ENCODE data around the gene SPAG9. TPM values are rescaled to one million over a fixed set of nuclear protein-coding genes. Genes with fewer than 3 reads are reported as not detected.

SPAG9 gene
- total and polyA plus RNA-seq, 2 donors = 35.6 to 37.3 TPM

DNA sequence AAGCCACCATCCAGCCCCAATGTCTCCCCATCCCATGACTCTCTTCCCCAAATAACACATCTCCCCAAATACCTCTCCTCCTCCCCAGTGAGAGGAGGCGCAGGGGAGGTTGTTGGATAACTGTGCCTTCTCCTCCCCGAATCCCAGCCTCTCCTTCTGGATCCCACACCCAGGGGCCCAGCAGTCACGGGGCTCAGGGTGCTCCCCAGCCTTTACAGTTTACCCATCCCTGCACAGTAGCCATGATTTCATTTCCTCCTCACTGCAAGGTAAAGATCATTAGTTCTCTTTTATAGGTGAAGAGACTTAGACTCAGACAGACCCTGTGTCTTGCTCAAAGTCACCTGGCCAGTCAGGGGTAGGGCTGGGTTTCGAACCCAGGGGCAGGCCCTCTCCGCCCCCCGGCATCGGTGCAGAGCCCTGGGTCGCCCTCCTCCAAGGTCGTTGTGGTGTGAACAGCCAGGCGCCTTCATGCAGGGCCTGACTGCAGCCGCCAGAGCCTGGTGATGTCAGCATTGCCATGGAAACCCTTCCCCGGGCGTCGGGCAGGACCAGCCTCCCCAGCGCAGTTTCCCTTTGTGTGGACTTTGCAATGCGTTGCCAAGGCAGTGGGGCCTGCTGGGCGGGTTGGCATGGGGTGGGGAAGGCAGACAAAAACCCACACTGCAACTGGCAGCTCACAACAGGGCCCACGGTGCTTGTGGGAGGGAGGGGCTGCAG lies 201.2 kb downstream of the SPAG9 start:
- Histone ChIP-seq H3K27ac (ENCODE audit: low read depth in 1 of 2, low read length in 1 of 2) (no peak overlapping the region), H3K4me3 (ENCODE audit: low read length in 2 of 2) (no peak overlapping the region), H3K4me1 (ENCODE audit: control insufficient read depth in 2 of 2, insufficient read depth in 2 of 2, low read length in 2 of 2) (peaks cover 0 to 27% of the 10 kb centered on the region in 2 donors), H3K27me3 (ENCODE audit: control insufficient read depth in 2 of 2, insufficient read depth in 1 of 2, low read length in 1 of 2) (no peaks in the 10 kb centered on the region), H3K36me3 (ENCODE audit: control insufficient read depth in 2 of 2, insufficient read depth in 2 of 2, low read length in 1 of 2) (no peaks in the 10 kb centered on the region), H3K9me3 (ENCODE audit: control insufficient read depth in 2 of 2, insufficient read depth in 1 of 2, low read length in 1 of 2) (no peaks in the 10 kb centered on the region)
- WGBS = 36% methylated on average over 18 of the region's 18 CpGs
- DNase-seq (ENCODE audit: low read depth in 6 of 9, low spot score in 9 of 9) = peak in 3 of 9 donors; percentile 65 to 76 (median 67)

DNA sequence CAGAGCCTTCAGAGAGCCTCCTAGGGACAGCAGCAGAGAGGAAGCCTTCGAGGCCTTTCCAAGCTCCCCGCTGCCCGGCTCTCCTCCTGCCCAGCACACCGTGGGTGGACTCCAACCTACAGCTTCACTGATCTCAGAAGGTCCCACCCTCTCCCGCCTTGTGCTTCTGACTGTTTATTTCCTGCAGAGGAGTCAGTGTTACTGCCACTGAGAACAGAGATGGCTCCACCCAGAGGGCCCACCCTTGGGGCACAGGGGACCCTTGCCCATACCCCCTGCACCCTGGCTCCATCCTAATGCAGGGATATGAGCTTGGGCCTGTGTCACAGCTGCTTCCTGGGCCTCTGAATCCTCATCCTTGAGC lies 201.8 kb downstream of the SPAG9 start:
- Histone ChIP-seq H3K4me1 (ENCODE audit: control insufficient read depth in 2 of 2, insufficient read depth in 2 of 2, low read length in 2 of 2) (peaks cover 0 to 27% of the 10 kb centered on the region in 2 donors), H3K27ac (ENCODE audit: low read depth in 1 of 2, low read length in 1 of 2) (no peak overlapping the region), H3K4me3 (ENCODE audit: low read length in 2 of 2) (no peak overlapping the region), H3K36me3 (ENCODE audit: control insufficient read depth in 2 of 2, insufficient read depth in 2 of 2, low read length in 1 of 2) (no peaks in the 10 kb centered on the region), H3K27me3 (ENCODE audit: control insufficient read depth in 2 of 2, insufficient read depth in 1 of 2, low read length in 1 of 2) (no peaks in the 10 kb centered on the region), H3K9me3 (ENCODE audit: control insufficient read depth in 2 of 2, insufficient read depth in 1 of 2, low read length in 1 of 2) (no peaks in the 10 kb centered on the region)
- peak in 1 of 9 donors; percentile 36 for DNase-seq (ENCODE audit: low read depth in 6 of 9, low spot score in 9 of 9)
- WGBS = 91% methylated on average over 5 of the region's 5 CpGs

- no peaks in the 10 kb centered on the region for H3K36me3 ChIP-seq (ENCODE audit: control insufficient read depth in 2 of 2, insufficient read depth in 2 of 2, low read length in 1 of 2)
- H3K4me3 ChIP-seq (ENCODE audit: low read length in 2 of 2) = no peak overlapping the region
- H3K4me1 ChIP-seq (ENCODE audit: control insufficient read depth in 2 of 2, insufficient read depth in 2 of 2, low read length in 2 of 2) = peaks cover 0 to 27% of the 10 kb centered on the region in 2 donors
- H3K27ac ChIP-seq (ENCODE audit: low read depth in 1 of 2, low read length in 1 of 2) = no peak overlapping the region
- no peak for DNase-seq (ENCODE audit: low read depth in 6 of 9, low spot score in 9 of 9)
- 80% methylated on average over 21 of the region's 21 CpGs for WGBS
- H3K27me3 ChIP-seq (ENCODE audit: control insufficient read depth in 2 of 2, insufficient read depth in 1 of 2, low read length in 1 of 2) = no peaks in the 10 kb centered on the region
- no peaks in the 10 kb centered on the region for H3K9me3 ChIP-seq (ENCODE audit: control insufficient read depth in 2 of 2, insufficient read depth in 1 of 2, low read length in 1 of 2)
Observed at GRCh38 chr17:50918071-50918932, 202.4 kb downstream of the SPAG9 start.

DNA sequence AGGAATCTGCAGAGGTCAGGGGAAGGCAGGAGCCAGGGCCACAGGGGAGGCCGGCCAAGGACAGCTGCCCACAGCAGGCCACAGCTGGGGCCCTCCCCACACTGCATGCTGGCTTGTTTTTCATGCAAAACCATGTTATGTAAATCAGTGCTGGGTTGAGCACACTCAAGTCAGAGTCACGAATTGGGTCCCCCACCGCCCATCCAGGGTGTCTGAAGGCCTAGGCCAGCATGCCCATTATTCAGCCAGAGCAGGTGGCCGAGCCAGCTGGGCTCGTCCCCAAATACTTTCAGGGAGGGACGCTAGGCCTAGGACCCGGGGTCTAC lies 203.3 kb downstream of the SPAG9 start:
- no peaks in the 10 kb centered on the region for H3K36me3 ChIP-seq (ENCODE audit: control insufficient read depth in 2 of 2, insufficient read depth in 2 of 2, low read length in 1 of 2)
- no peaks in the 10 kb centered on the region for H3K9me3 ChIP-seq (ENCODE audit: control insufficient read depth in 2 of 2, insufficient read depth in 1 of 2, low read length in 1 of 2)
- peaks cover 0 to 27% of the 10 kb centered on the region in 2 donors for H3K4me1 ChIP-seq (ENCODE audit: control insufficient read depth in 2 of 2, insufficient read depth in 2 of 2, low read length in 2 of 2)
- DNase-seq (ENCODE audit: low read depth in 6 of 9, low spot score in 9 of 9) = no peak
- H3K27me3 ChIP-seq (ENCODE audit: control insufficient read depth in 2 of 2, insufficient read depth in 1 of 2, low read length in 1 of 2) = no peaks in the 10 kb centered on the region
- no peak overlapping the region for H3K4me3 ChIP-seq (ENCODE audit: low read length in 2 of 2)
- WGBS = 92% methylated on average over 7 of the region's 7 CpGs
- no peak overlapping the region for H3K27ac ChIP-seq (ENCODE audit: low read depth in 1 of 2, low read length in 1 of 2)

DNA sequence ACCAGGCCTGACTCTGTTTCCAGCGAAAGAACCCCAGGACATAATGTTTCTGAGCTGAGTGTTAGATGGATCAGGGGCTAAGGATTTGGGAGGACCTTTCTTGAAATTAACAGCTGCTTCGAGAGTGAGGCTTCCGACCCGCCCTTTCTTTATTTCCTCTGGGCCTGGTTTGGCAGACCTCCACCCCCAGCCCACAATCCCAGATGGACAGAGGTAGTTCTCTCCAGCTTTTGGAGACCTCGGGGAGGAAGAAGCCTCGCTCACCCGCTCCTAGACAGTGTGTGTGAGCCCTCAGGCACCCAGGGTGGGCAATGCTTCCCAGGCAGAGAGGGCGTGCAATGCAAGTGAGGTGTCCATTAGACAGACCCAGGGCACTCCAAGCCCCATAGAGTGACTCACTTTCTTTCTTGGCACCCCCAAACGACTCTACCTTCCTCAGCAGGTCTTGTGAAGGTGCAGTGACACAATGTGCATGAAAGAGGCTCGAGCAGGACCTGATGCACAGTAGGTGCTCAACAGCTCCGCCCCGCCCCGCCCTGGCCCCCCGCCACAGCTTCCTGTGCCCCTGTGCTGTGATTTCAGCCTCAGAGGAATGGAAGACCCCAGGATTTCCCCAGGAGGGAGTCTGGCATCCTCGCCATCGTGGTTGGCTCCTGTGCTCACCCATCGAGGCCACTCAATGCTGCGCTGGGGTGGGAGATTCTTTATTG lies 203.8 kb downstream of the SPAG9 start:
- Histone ChIP-seq H3K4me3 (ENCODE audit: low read length in 2 of 2) (no peak overlapping the region), H3K9me3 (ENCODE audit: control insufficient read depth in 2 of 2, insufficient read depth in 1 of 2, low read length in 1 of 2) (no peaks in the 10 kb centered on the region), H3K4me1 (ENCODE audit: control insufficient read depth in 2 of 2, insufficient read depth in 2 of 2, low read length in 2 of 2) (peaks cover 0 to 28% of the 10 kb centered on the region in 2 donors), H3K27me3 (ENCODE audit: control insufficient read depth in 2 of 2, insufficient read depth in 1 of 2, low read length in 1 of 2) (no peaks in the 10 kb centered on the region), H3K27ac (ENCODE audit: low read depth in 1 of 2, low read length in 1 of 2) (no peak overlapping the region), H3K36me3 (ENCODE audit: control insufficient read depth in 2 of 2, insufficient read depth in 2 of 2, low read length in 1 of 2) (no peaks in the 10 kb centered on the region)
- 89% methylated on average over 18 of the region's 18 CpGs for WGBS
- no peak for DNase-seq (ENCODE audit: low read depth in 6 of 9, low spot score in 9 of 9)

DNA sequence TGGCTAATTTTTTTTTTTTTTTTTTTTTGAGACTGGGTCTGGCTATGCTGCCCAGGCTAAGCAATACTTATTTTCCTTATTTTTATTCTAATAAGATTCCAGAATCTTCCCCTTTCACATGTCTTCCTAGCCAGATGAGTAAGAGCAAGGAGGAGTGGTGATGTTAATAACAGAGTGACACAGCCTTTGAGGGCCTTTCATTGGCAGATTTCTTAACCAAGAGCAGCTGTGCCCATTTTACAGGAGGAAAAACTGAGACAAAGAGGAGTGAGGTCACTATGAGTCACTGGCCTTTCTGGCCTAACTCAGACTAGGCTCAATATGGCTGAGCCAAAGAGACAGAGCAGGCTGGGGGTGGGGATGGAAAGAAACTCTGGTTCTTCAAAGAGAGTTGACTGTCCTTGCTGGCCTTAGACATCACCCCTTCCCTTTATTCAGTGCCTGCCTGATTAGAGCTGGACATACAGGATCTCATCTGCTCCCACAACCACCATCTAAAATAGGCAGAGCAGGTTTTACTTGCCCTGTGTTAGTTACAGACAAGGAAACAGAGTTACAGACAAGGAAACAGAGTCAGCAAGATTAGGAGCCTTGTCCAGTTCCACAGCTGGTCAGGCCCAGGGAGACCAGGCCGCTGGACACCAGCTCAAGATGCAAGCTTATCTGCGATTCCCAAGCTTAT lies 204.5 kb downstream of the SPAG9 start:
- Histone ChIP-seq H3K9me3 (ENCODE audit: control insufficient read depth in 2 of 2, insufficient read depth in 1 of 2, low read length in 1 of 2) (no peaks in the 10 kb centered on the region), H3K27ac (ENCODE audit: low read depth in 1 of 2, low read length in 1 of 2) (no peak overlapping the region), H3K4me1 (ENCODE audit: control insufficient read depth in 2 of 2, insufficient read depth in 2 of 2, low read length in 2 of 2) (peaks cover 0 to 34% of the 10 kb centered on the region in 2 donors), H3K4me3 (ENCODE audit: low read length in 2 of 2) (no peak overlapping the region), H3K36me3 (ENCODE audit: control insufficient read depth in 2 of 2, insufficient read depth in 2 of 2, low read length in 1 of 2) (no peaks in the 10 kb centered on the region), H3K27me3 (ENCODE audit: control insufficient read depth in 2 of 2, insufficient read depth in 1 of 2, low read length in 1 of 2) (no peaks in the 10 kb centered on the region)
- 97% methylated on average over 2 of the region's 2 CpGs for WGBS
- DNase-seq (ENCODE audit: low read depth in 6 of 9, low spot score in 9 of 9) = no peak

DNA sequence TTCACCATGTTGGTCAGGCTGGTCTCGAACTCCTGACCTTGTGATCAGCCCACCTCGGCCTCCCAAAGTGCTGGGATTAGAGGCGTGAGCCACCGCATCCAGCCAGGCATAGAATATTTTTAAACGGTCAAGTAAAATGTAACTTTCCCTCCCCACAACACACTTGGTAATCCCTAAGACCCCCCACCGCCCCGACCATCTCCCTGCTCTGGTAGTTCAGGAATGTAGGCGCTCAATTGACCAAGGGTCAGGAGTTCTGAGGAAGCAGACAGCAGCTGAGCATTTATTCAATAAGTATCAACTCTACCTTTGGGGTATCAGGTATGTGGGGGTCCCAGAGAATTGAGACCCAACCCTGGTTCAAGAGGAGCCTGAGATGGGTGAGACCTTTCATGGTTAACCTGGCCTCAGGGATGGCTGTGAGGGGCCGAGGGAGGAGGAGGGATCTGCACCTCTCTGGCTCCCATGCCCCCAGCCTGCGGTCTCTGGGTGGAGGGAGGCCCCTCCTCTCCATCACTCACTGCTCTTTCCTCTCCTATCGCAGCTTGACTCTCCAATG lies 206.1 kb downstream of the SPAG9 start:
- Histone ChIP-seq H3K4me3 (ENCODE audit: low read length in 2 of 2) (no peak overlapping the region), H3K36me3 (ENCODE audit: control insufficient read depth in 2 of 2, insufficient read depth in 2 of 2, low read length in 1 of 2) (no peaks in the 10 kb centered on the region), H3K4me1 (ENCODE audit: control insufficient read depth in 2 of 2, insufficient read depth in 2 of 2, low read length in 2 of 2) (peaks cover 3 to 40% of the 10 kb centered on the region in 2 donors), H3K9me3 (ENCODE audit: control insufficient read depth in 2 of 2, insufficient read depth in 1 of 2, low read length in 1 of 2) (peaks cover 0 to 6% of the 10 kb centered on the region in 2 donors), H3K27ac (ENCODE audit: low read depth in 1 of 2, low read length in 1 of 2) (no peak overlapping the region), H3K27me3 (ENCODE audit: control insufficient read depth in 2 of 2, insufficient read depth in 1 of 2, low read length in 1 of 2) (no peaks in the 10 kb centered on the region)
- no peak for DNase-seq (ENCODE audit: low read depth in 6 of 9, low spot score in 9 of 9)
- WGBS = 95% methylated on average over 11 of the region's 11 CpGs

DNA sequence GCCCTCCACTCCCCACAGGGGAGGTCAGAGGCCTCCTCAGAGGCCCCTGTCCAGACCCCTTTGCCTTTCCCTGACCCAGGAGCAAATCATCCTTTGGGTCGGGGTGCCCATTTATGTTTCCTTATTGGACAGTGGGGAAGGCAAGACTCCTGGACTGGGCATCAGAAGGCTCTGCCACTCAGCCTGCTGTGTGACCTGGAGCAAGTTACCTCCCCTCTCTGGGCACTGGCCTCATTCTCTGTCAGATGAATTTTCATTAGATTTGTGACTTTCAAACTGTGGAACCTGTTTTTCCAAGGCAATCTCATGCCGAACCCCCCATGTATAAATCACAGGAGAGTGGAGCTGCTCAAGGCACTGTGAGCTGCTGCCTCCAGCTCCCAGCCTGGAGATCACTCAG lies 207.5 kb downstream of the SPAG9 start:
- DNase-seq (ENCODE audit: low read depth in 6 of 9, low spot score in 9 of 9) = no peak
- Histone ChIP-seq H3K36me3 (ENCODE audit: control insufficient read depth in 2 of 2, insufficient read depth in 2 of 2, low read length in 1 of 2) (no peaks in the 10 kb centered on the region), H3K4me1 (ENCODE audit: control insufficient read depth in 2 of 2, insufficient read depth in 2 of 2, low read length in 2 of 2) (peaks cover 3 to 40% of the 10 kb centered on the region in 2 donors), H3K4me3 (ENCODE audit: low read length in 2 of 2) (no peak overlapping the region), H3K9me3 (ENCODE audit: control insufficient read depth in 2 of 2, insufficient read depth in 1 of 2, low read length in 1 of 2) (peaks cover 0 to 7% of the 10 kb centered on the region in 2 donors), H3K27ac (ENCODE audit: low read depth in 1 of 2, low read length in 1 of 2) (no peak overlapping the region), H3K27me3 (ENCODE audit: control insufficient read depth in 2 of 2, insufficient read depth in 1 of 2, low read length in 1 of 2) (no peaks in the 10 kb centered on the region)
- 94% methylated on average over 2 of the region's 2 CpGs for WGBS

All from thymus (tissue), 11 donors.